ENCODE measurements around the gene EML2. TPM values are rescaled to one million over a fixed set of nuclear protein-coding genes. Genes with fewer than 3 reads are reported as not detected.

Gene EML2
- total RNA-seq, 1 experiment from 2014 or later: 28.9 TPM

DNA sequence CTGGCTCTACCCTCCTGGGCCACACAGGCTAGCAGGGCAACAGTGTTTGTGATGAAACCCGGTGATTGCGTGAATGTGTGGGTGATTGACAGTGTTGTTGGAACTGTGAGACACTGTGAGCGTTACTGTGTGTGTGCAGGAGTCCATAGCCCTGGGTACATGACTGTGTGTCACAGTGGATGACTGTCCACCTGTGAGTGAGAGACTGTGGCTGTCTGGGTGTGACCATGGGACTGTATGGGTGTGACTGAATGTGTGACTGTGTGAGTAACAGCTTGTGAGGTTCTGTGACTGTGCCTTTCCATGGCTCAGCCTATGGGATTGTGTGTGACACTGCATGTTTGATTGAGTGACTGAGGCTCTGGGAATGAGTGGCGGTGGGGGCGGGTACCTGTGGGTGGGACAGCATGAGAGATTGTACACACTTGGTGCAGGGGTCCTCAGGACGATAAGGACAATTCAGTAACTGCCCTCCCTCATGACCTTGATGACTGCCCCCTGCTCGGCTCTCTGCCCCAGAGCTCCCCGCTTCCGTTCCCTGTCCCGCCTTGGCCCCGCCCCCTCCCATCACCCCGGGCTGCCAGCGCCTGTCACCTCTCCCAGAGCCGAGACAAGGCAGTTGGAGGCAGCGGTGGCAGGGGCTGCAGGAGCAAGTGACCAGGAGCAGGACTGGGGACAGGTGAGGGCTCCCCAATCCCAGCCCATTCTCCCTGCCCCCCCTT is 28.6 kb upstream of the EML2 start, which contains the start of gene GIPR:
Gene GIPR, plus strand, starts transcription at position 602 of the 722 bp plus-strand sequence. CDS start 1,300 bp downstream, outside the sequence.
- peak; percentile 70 for DNase-seq
- no peaks in the 10 kb centered on the region for H3K27me3 ChIP-seq (ENCODE audit: low read length)
- peak; percentile 81 for ATAC-seq
- no TSS peak for BruUV-seq (replicated peaks)
- POLR2A ChIA-PET (ENCODE audit: unreplicated experiment): interaction anchor here (0.5 kb wide), 1 partner anchor 22 kb away, joined by 4 read pairs; no protein-coding TSS in a partner anchor
- H3K9me3 ChIP-seq (ENCODE audit: low read length): no peaks in the 10 kb centered on the region
- intact Hi-C loops (cut with micrococcal nuclease): no loop called here
- H3K4me3 ChIP-seq (ENCODE audit: low read length): peak within 1 kb of the TSS; percentile 68
- H3K79me2 ChIP-seq (ENCODE audit: low read length): no peaks in the 10 kb centered on the region
- H3K4me1 ChIP-seq (ENCODE audit: insufficient read depth, low read length): peaks cover 5% of the 10 kb centered on the region
- CTCF ChIA-PET: no interaction called here
- no peak within 1 kb of the TSS for H3K27ac ChIP-seq (ENCODE audit: low read length)
- no peaks in the 10 kb centered on the region for H3K36me3 ChIP-seq (ENCODE audit: low read depth, low read length)
- no peak for TF ChIP-seq CTCF (conservative IDR thresholded peaks at IDR 0.05; ENCODE audit: low read depth, low read length)
- TF ChIP-seq EZH2phosphoT487 (IDR thresholded peaks at IDR 0.05; ENCODE audit: borderline replicate concordance, low read length): no peak
- no peaks in the 10 kb centered on the region for H3F3A ChIP-seq (ENCODE audit: low read length, unreplicated experiment)
- peak within 1 kb of the TSS; percentile 87 for H3K4me2 ChIP-seq (ENCODE audit: low read length)
- no peaks in the 10 kb centered on the region for H3K9me2 ChIP-seq (replicated peaks; ENCODE audit: low read length)
- H4K20me1 ChIP-seq (ENCODE audit: low read length): no peaks in the 10 kb centered on the region
- peak within 1 kb of the TSS; percentile 70 for H2AFZ ChIP-seq (ENCODE audit: low read length)
- peak within 1 kb of the TSS; percentile 26 for H3K9ac ChIP-seq (ENCODE audit: low read length)

GRCh38 chr19:45664575-45664974 is 25.4 kb upstream of the EML2 start:
- no peak overlapping the region for H3K4me2 ChIP-seq (ENCODE audit: low read length)
- ATAC-seq: no peak
- H3K4me3 ChIP-seq (ENCODE audit: low read length): no peak overlapping the region
- no peaks in the 10 kb centered on the region for H3K9me2 ChIP-seq (replicated peaks; ENCODE audit: low read length)
- H3K27me3 ChIP-seq (ENCODE audit: low read length): no peaks in the 10 kb centered on the region
- H3K4me1 ChIP-seq (ENCODE audit: insufficient read depth, low read length): peaks cover 5% of the 10 kb centered on the region
- ChIA-PET CTCF (no interaction called here), POLR2A (ENCODE audit: unreplicated experiment) (no interaction called here)
- no peaks in the 10 kb centered on the region for H3F3A ChIP-seq (ENCODE audit: low read length, unreplicated experiment)
- no peaks in the 10 kb centered on the region for H3K36me3 ChIP-seq (ENCODE audit: low read depth, low read length)
- no peak overlapping the region for H3K9ac ChIP-seq (ENCODE audit: low read length)
- TF ChIP-seq EZH2 (IDR thresholded peaks at IDR 0.05; ENCODE audit: low read length, unreplicated experiment) (no peak), CTCF (conservative IDR thresholded peaks at IDR 0.05; ENCODE audit: low read depth, low read length) (no peak), EZH2phosphoT487 (IDR thresholded peaks at IDR 0.05; ENCODE audit: borderline replicate concordance, low read length) (no peak)
- no peaks in the 10 kb centered on the region for H3K79me2 ChIP-seq (ENCODE audit: low read length)
- no peak overlapping the region for H3K27ac ChIP-seq (ENCODE audit: low read length)
- no peaks in the 10 kb centered on the region for H4K20me1 ChIP-seq (ENCODE audit: low read length)
- intact Hi-C loops (cut with micrococcal nuclease): no loop called here
- no TSS peak for BruUV-seq (replicated peaks)
- H3K9me3 ChIP-seq (ENCODE audit: low read length): no peaks in the 10 kb centered on the region
- DNase-seq: no peak
- H2AFZ ChIP-seq (ENCODE audit: low read length): no peak overlapping the region

DNA sequence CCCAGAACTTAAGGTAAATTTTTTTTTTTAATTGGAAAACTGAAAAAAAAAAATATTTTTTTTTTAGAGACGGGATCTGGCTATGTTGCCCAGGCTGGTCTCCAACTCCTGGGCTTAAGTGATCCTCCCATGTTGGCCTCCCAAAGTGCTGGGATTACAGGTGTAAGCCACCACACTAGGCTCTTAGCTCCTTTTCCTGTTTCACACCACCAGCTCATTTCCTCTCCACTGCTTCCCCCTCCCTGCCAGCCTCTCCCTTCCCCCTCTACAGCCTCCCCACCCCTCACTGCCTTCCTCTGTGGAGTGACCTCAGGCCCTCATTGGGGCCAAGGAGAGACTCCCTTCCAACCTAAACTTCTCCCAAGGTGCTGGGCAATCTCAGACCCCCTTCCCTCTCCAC is 24.6 kb upstream of the EML2 start:
- POLR2A ChIA-PET (ENCODE audit: unreplicated experiment): no interaction called here
- CTCF ChIA-PET: no interaction called here
- Histone ChIP-seq H3K9me3 (ENCODE audit: low read length) (no peaks in the 10 kb centered on the region), H3F3A (ENCODE audit: low read length, unreplicated experiment) (no peaks in the 10 kb centered on the region), H3K79me2 (ENCODE audit: low read length) (no peaks in the 10 kb centered on the region), H4K20me1 (ENCODE audit: low read length) (no peaks in the 10 kb centered on the region), H3K9ac (ENCODE audit: low read length) (no peak overlapping the region), H3K4me1 (ENCODE audit: insufficient read depth, low read length) (peaks cover 5% of the 10 kb centered on the region), H3K27ac (ENCODE audit: low read length) (no peak overlapping the region), H3K9me2 (replicated peaks; ENCODE audit: low read length) (no peaks in the 10 kb centered on the region), H3K4me3 (ENCODE audit: low read length) (no peak overlapping the region), H3K27me3 (ENCODE audit: low read length) (no peaks in the 10 kb centered on the region), H3K4me2 (ENCODE audit: low read length) (no peak overlapping the region), H3K36me3 (ENCODE audit: low read depth, low read length) (no peaks in the 10 kb centered on the region), H2AFZ (ENCODE audit: low read length) (no peak overlapping the region)
- no peak for DNase-seq
- intact Hi-C loops (cut with micrococcal nuclease): no loop called here
- no peak for ATAC-seq
- TF ChIP-seq EZH2phosphoT487 (IDR thresholded peaks at IDR 0.05; ENCODE audit: borderline replicate concordance, low read length) (no peak), EZH2 (IDR thresholded peaks at IDR 0.05; ENCODE audit: low read length, unreplicated experiment) (no peak), CTCF (conservative IDR thresholded peaks at IDR 0.05; ENCODE audit: low read depth, low read length) (no peak)
- BruUV-seq (replicated peaks): no TSS peak
